OCI-LY3 (cell line): ENCODE results near the gene RNF157.

ENCODE experiments used
- CTCF ChIP-seq: fragments of 200-600, 300-600 bp; sonication (generic); IDR thresholded peaks from 2 replicates; pipeline ENCODE4 v1.5.1; 2014; ENCODE audit warnings: antibody characterized with exemption, low read length, low read depth
- EZH2phosphoT487 ChIP-seq: fragments of 200-600 bp; shearing (Covaris generic); IDR thresholded peaks from 2 replicates; pipeline ENCODE4 v1.6.1; 2018; ENCODE audit warnings: antibody characterized with exemption, mixed run types, low read depth

- TF ChIP-seq CTCF: no peak
- no peak for TF ChIP-seq EZH2phosphoT487
Measured at GRCh38 chr17:76138896-76139752, 101.2 kb downstream of the RNF157 start.
